A549 (cell line): Measurements from ENCODE around the gene ITIH6. TPM values are rescaled to one million over a fixed set of nuclear protein-coding genes. Genes with fewer than 3 reads are reported as not detected.

Experiments used
- ATAC-seq, 2 experiments: fragments of 200-7000 bp in 1 of 2; fragments of >200 bp in 1 of 2; cut with Nextera tagmentation in 1 of 2; cut with Tn5 transposase in 1 of 2; 3 replicates each; pipeline versions ENCODE4 v1.8.0 to v1.9.1; 2018 to 2020; ENCODE audit warnings: mild to moderate bottlenecking in 1 of 2, moderate library complexity in 1 of 2
- CTCF ChIA-PET: fragments of 300-600 bp; sonication (Branson Sonifier 250); formaldehyde crosslinking; extraction: SDS; loops from one replicate; lab custom pipeline; 2021; ENCODE audit warnings: antibody characterized with exemption, inconsistent platforms; lab: Yijun Ruan, JAX
- POLR2A ChIA-PET: fragments of 350-600 bp; formaldehyde crosslinking; extraction: SDS; loops from one replicate; lab custom pipeline; 2021; ENCODE audit warnings: antibody characterized with exemption, inconsistent platforms; lab: Yijun Ruan, JAX
- DNase-seq, 2 experiments: peaks; one replicate each; pipeline versions ENCODE4 v3.0.0 to v3.0.0-alpha.2; 2011 to 2016; ENCODE audit warnings: low read depth in 1 of 2, low spot score in 1 of 2
- FAIRE-seq: peaks from 2 replicates; lab custom pipeline; 2011; peaks lifted over from hg19 to GRCh38; lab: Jason Lieb, UNC
- H3K27ac ChIP-seq, 2 experiments: fragments of >200 bp; sonication (Bioruptor Twin); formaldehyde crosslinking; 3 replicates each; pipeline ENCODE4 v1.5.1; 2016 to 2017
- H3K4me1 ChIP-seq: fragments of >200 bp; sonication (Bioruptor Twin); formaldehyde crosslinking; 3 replicates; pipeline ENCODE4 v1.6.1; 2016
- H3K4me2 ChIP-seq: fragments of >200 bp; sonication (Bioruptor Twin); formaldehyde crosslinking; 3 replicates; pipeline ENCODE4 v1.6.1; 2016
- H3K4me3 ChIP-seq: fragments of >200 bp; sonication (Bioruptor Twin); formaldehyde crosslinking; 3 replicates; pipeline ENCODE4 v1.5.1; 2016
- H3K9me3 ChIP-seq: fragments of >200 bp; sonication (Bioruptor Twin); formaldehyde crosslinking; 3 replicates; pipeline ENCODE4 v1.6.1; 2016
- CEBPB ChIP-seq, 2 experiments: fragments of >200 bp in 1 of 2; sonication (Bioruptor Twin) in 1 of 2; formaldehyde crosslinking in 1 of 2; IDR thresholded peaks; 2 replicates each; pipeline ENCODE4 v1.6.1; 2012 to 2016
- CHD4 ChIP-seq: fragments of 200-600 bp; sonication (generic); IDR thresholded peaks from 2 replicates; pipeline ENCODE4 v1.6.1; 2016; ENCODE audit warnings: antibody characterized with exemption, mild to moderate bottlenecking, borderline replicate concordance
- E2F6 ChIP-seq: IDR thresholded peaks from 2 replicates; pipeline ENCODE4 v1.6.1; 2012; ENCODE audit warnings: low read depth, borderline replicate concordance
- EHMT2 ChIP-seq: fragments of 200-600 bp; sonication (generic); IDR thresholded peaks from 2 replicates; pipeline ENCODE4 v1.6.1; 2016; ENCODE audit warnings: antibody characterized with exemption, low read depth, mild to moderate bottlenecking, moderate library complexity
- FOSL2 ChIP-seq, 2 experiments: fragments of 450-650 bp in 1 of 2; fragments of >200 bp in 1 of 2; sonication (Bioruptor Twin) in 1 of 2; formaldehyde crosslinking; IDR thresholded peaks; 2 replicates each; pipeline versions ENCODE4 v1.5.0 to v1.6.1; 2016 to 2020; ENCODE audit warnings: mild to moderate bottlenecking in 1 of 2, moderate library complexity in 1 of 2
- FOXS1 ChIP-seq: fragments of 250-450 bp; sonication (Bioruptor Pico); IDR thresholded peaks from 2 replicates; pipeline ENCODE4 v1.5.0; 2020; ENCODE audit warnings: mild to moderate bottlenecking, moderate library complexity
- HOXA7 ChIP-seq: fragments of 250-450 bp; sonication (Bioruptor Pico); IDR thresholded peaks from 2 replicates; pipeline ENCODE4 v1.5.0; 2020; ENCODE audit warnings: mild to moderate bottlenecking, moderate library complexity
- HOXB13 ChIP-seq: fragments of 250-450 bp; sonication (Bioruptor Pico); IDR thresholded peaks from 2 replicates; pipeline ENCODE4 v1.5.0; 2020; ENCODE audit warnings: low read depth, mild to moderate bottlenecking, moderate library complexity
- HOXB5 ChIP-seq: fragments of 250-450 bp; sonication (Bioruptor Pico); IDR thresholded peaks from 2 replicates; pipeline ENCODE4 v1.5.0; 2020; ENCODE audit warnings: mild to moderate bottlenecking, moderate library complexity
- KDM5A ChIP-seq: fragments of 200-600 bp; sonication (generic); IDR thresholded peaks from 2 replicates; pipeline ENCODE4 v1.6.1; 2016; ENCODE audit warnings: antibody characterized with exemption, mild to moderate bottlenecking
- MAFK ChIP-seq: fragments of 450-650 bp; IDR thresholded peaks from 2 replicates; pipeline ENCODE4 v1.6.1; 2014; ENCODE audit not compliant: partially characterized antibody
- NR3C1 ChIP-seq: fragments of >200 bp; sonication (Bioruptor Twin); formaldehyde crosslinking; IDR thresholded peaks from 3 replicates; pipeline ENCODE4 v1.6.1; 2017
- PBX3 ChIP-seq: IDR thresholded peaks from 2 replicates; pipeline ENCODE4 v1.6.1; 2012
- PHF8 ChIP-seq: fragments of 200-600 bp; sonication (generic); IDR thresholded peaks from 2 replicates; pipeline ENCODE4 v1.6.1; 2016; ENCODE audit warnings: low read depth, mild to moderate bottlenecking, antibody characterized with exemption, moderate library complexity, borderline replicate concordance
- RAD21 ChIP-seq, 2 experiments: fragments of >200 bp in 1 of 2; sonication (Bioruptor Twin) in 1 of 2; formaldehyde crosslinking in 1 of 2; IDR thresholded peaks in 1 of 2; conservative IDR thresholded peaks in 1 of 2; 2 replicates in 1 of 2; 3 replicates in 1 of 2; pipeline ENCODE4 v1.6.1; 2012 to 2018; ENCODE audit warnings: inconsistent platforms in 1 of 2
- RARB ChIP-seq: fragments of 250-450 bp; sonication (Bioruptor Pico); IDR thresholded peaks from 2 replicates; pipeline ENCODE4 v1.8.0; 2021; ENCODE audit warnings: mild to moderate bottlenecking, moderate library complexity
- RNF2 ChIP-seq: fragments of 200-600 bp; sonication (generic); IDR thresholded peaks from 2 replicates; pipeline ENCODE4 v1.6.1; 2016; ENCODE audit warnings: low read depth, mild to moderate bottlenecking, antibody characterized with exemption, moderate library complexity, borderline replicate concordance
- SMC3 ChIP-seq: fragments of >200 bp; sonication (Bioruptor Twin); formaldehyde crosslinking; IDR thresholded peaks from 3 replicates; pipeline ENCODE4 v1.6.1; 2018; ENCODE audit warnings: inconsistent platforms
- TFCP2L1 ChIP-seq: fragments of 250-450 bp; sonication (Bioruptor Pico); IDR thresholded peaks from 2 replicates; pipeline ENCODE4 v1.5.0; 2021; ENCODE audit warnings: mild to moderate bottlenecking
- ZFP36 ChIP-seq: fragments of 450-650 bp; IDR thresholded peaks from 2 replicates; pipeline ENCODE4 v1.6.1; 2014; ENCODE audit warnings: borderline replicate concordance; ENCODE audit not compliant: partially characterized antibody
- whole genome bisulfite sequencing: methylation state at CpG from one replicate; pipeline ENCODE4 v1.1.6; 2017; ENCODE audit errors: missing lambda C conversion rate; 5-methylcytosine and 5-hydroxymethylcytosine counted together
- polyA plus RNA-seq, 4 experiments: library from polyadenylated mRNA; depleted of rRNA in 3 of 4; stranded (reverse); fragments of >200 nt; fragmentation: RNase III in 1 of 4; extraction: RNeasy Plus Mini Kit Qiagen cat#74134 plus additional on column Dnase treatment in 1 of 4; gene quantifications; 2 replicates in 3 of 4; 3 replicates in 1 of 4; pipeline ENCODE4 v1.2.3, GENCODE V29; 2011 to 2017

Gene ITIH6
- polyA plus RNA-seq, 2 of the 4 experiments (the other 2 are of a cell fraction): 0.04 TPM; not detected in 1

GRCh38 chrX:54721424-54721823, 76.6 kb downstream of the ITIH6 start:
- CTCF ChIA-PET: no interaction called here
- H3K4me2 ChIP-seq: no peak overlapping the region

GRCh38 chrX:54715621-54716020, 82.4 kb downstream of the ITIH6 start:
- H3K9me3 ChIP-seq: no peaks in the 10 kb centered on the region
- TF ChIP-seq KDM5A (no peak), NR3C1 (no peak)
- no peak overlapping the region for H3K27ac ChIP-seq
- no peak overlapping the region for H3K4me2 ChIP-seq
- no peaks in the 10 kb centered on the region for H3K4me1 ChIP-seq
- CTCF ChIA-PET: no interaction called here
- no peak for ATAC-seq
- peak in 1 of 2 experiments; percentile 5 for DNase-seq
- FAIRE-seq: no peak
- POLR2A ChIA-PET: no interaction called here
- no peak overlapping the region for H3K4me3 ChIP-seq
- 30% methylated on average over 1 of the region's 1 CpG for WGBS

More at GRCh38 chrX:54721424-54721823, 76.6 kb downstream of the ITIH6 start:
- TF ChIP-seq TFCP2L1 (no peak), E2F6 (no peak), FOSL2 (IDR thresholded peaks at IDR 0.05) (no peak), FOSL2 (CRISPR knock-in tag; IDR thresholded peaks at IDR 0.05) (peak; percentile 45), EHMT2 (no peak)
- 4% methylated on average over 4 of the region's 4 CpGs for WGBS
- FAIRE-seq (peak; percentile 65), ATAC-seq (peak; percentile 72 to 83; a peak in 5 of 6 replicates), DNase-seq (peak; percentile 6 to 51)
- POLR2A ChIA-PET: no interaction called here
- Histone ChIP-seq H3K27ac (0 out of 6 replicates have a peak overlapping the region, but pooled peaks of 1 of the 2 experiments have one; percentile 11), H3K9me3 (no peaks in the 10 kb centered on the region), H3K4me3 (no peak overlapping the region), H3K4me1 (no peaks in the 10 kb centered on the region)

- POLR2A ChIA-PET: no interaction called here
- H3K9me3 ChIP-seq: no peaks in the 10 kb centered on the region
- no peak overlapping the region for H3K27ac ChIP-seq
- CTCF ChIA-PET: no interaction called here
- no peak overlapping the region for H3K4me3 ChIP-seq
- no peak for ATAC-seq
- H3K4me2 ChIP-seq: no peak overlapping the region
- H3K4me1 ChIP-seq: no peaks in the 10 kb centered on the region
- FAIRE-seq: peak; percentile 81
- no peak for TF ChIP-seq CHD4
- TF ChIP-seq CEBPB (IDR thresholded peaks at IDR 0.05): no peak
- TF ChIP-seq MAFK: peak; percentile 67
- no peak for TF ChIP-seq HOXB5 (CRISPR knock-in tag)
- no peak for TF ChIP-seq E2F6
- no peak for TF ChIP-seq PHF8
- no peak for TF ChIP-seq RNF2
- no peak for TF ChIP-seq RAD21 (conservative IDR thresholded peaks at IDR 0.05 in 1 of 2, IDR thresholded peaks at IDR 0.05 in 1 of 2)
- no peak for TF ChIP-seq HOXB13
- DNase-seq: no peak
Measured at GRCh38 chrX:54714424-54714823, 83.6 kb downstream of the ITIH6 start.

GRCh38 chrX:54711735-54712134, 86.3 kb downstream of the ITIH6 start:
- DNase-seq: no peak
- TF ChIP-seq FOXS1 (CRISPR knock-in tag) (no peak), MAFK (no peak), PHF8 (no peak), PBX3 (no peak), ZFP36 (no peak), FOSL2 (IDR thresholded peaks at IDR 0.05) (no peak), FOSL2 (CRISPR knock-in tag; IDR thresholded peaks at IDR 0.05) (no peak), SMC3 (no peak), RARB (CRISPR knock-in tag) (no peak), HOXA7 (CRISPR knock-in tag) (no peak)
- Histone ChIP-seq H3K27ac (no peak overlapping the region), H3K4me1 (no peaks in the 10 kb centered on the region), H3K4me2 (no peak overlapping the region), H3K9me3 (no peaks in the 10 kb centered on the region), H3K4me3 (no peak overlapping the region)
- no peak for ATAC-seq
- CTCF ChIA-PET: no interaction called here
- WGBS: 74% methylated on average over 14 of the region's 14 CpGs
- no peak for FAIRE-seq
- POLR2A ChIA-PET: no interaction called here
